H1 (cell line): ENCODE data around the gene PRRT1. TPM values are rescaled to one million over a fixed set of nuclear protein-coding genes. Genes with fewer than 3 reads are reported as not detected.

Experiments used
- CBX5 ChIP-seq: fragments of 300-800, 300-1000 bp; sonication (generic); IDR thresholded peaks from 2 replicates; pipeline ENCODE4 v1.7.1; 2016; ENCODE audit warnings: antibody characterized with exemption, low read length, low read depth
- CHD7 ChIP-seq: fragments of 300-600 bp; sonication (generic); IDR thresholded peaks from 2 replicates; pipeline ENCODE4 v1.7.1; 2012; ENCODE audit warnings: low read length, moderate library complexity, mild to moderate bottlenecking, inconsistent platforms; ENCODE audit not compliant: insufficient replicate concordance
- EGR1 ChIP-seq: IDR thresholded peaks from 2 replicates; pipeline ENCODE4 v1.6.1; 2011; ENCODE audit warnings: low read depth, low read length, borderline replicate concordance
- HDAC2 ChIP-seq, 2 experiments: fragments of 300-600 bp in 1 of 2; sonication (generic) in 1 of 2; IDR thresholded peaks; 2 replicates each; pipeline ENCODE4 v1.6.1; 2011 to 2012; ENCODE audit warnings: low read depth in 2 of 2, low read length in 2 of 2, mild to moderate bottlenecking in 2 of 2, moderate library complexity in 2 of 2, borderline replicate concordance in 1 of 2, inconsistent platforms in 1 of 2
- HDAC6 ChIP-seq: IDR thresholded peaks from one replicate; pipeline ENCODE4 v1.7.1; 2012; ENCODE audit warnings: low read depth, mild to moderate bottlenecking, inconsistent platforms, low read length, moderate library complexity
- JUND ChIP-seq: IDR thresholded peaks from 2 replicates; pipeline ENCODE4 v1.6.1; 2011; ENCODE audit warnings: mild to moderate bottlenecking, improper control_type of control experiment, low read length
- KDM4A ChIP-seq: IDR thresholded peaks from one replicate; pipeline ENCODE4 v1.7.1; 2012; ENCODE audit warnings: low read depth, mild to moderate bottlenecking, moderate library complexity, low read length, inconsistent platforms; ENCODE audit not compliant: severe bottlenecking
- RAD21 ChIP-seq, 2 experiments: IDR thresholded peaks in 1 of 2; conservative IDR thresholded peaks in 1 of 2; 2 replicates each; pipeline ENCODE4 v1.6.1; 2011; ENCODE audit warnings: low read depth in 2 of 2, low read length in 2 of 2, improper control_type of control experiment in 1 of 2, inconsistent platforms in 1 of 2, mild to moderate bottlenecking in 1 of 2, moderate library complexity in 1 of 2
- RBBP5 ChIP-seq: IDR thresholded peaks from 2 replicates; pipeline ENCODE4 v1.7.1; 2012; ENCODE audit warnings: low read depth, mild to moderate bottlenecking, inconsistent platforms, low read length, moderate library complexity, borderline replicate concordance
- SP2 ChIP-seq: IDR thresholded peaks from 2 replicates; pipeline ENCODE4 v1.6.1; 2012; ENCODE audit warnings: mild to moderate bottlenecking, low read length, inconsistent platforms
- TAF7 ChIP-seq: optimal IDR thresholded peaks from 2 replicates; pipeline ENCODE3; 2011; ENCODE audit warnings: low read depth, mild to moderate bottlenecking, inconsistent platforms, low read length, moderate library complexity, borderline replicate concordance
- polyA plus RNA-seq, 7 experiments: library from polyadenylated mRNA; depleted of rRNA in 3 of 7; stranded (reverse) in 5 of 7; unstranded in 2 of 7; fragments of >200 nt in 5 of 7; fragments of 200-250 nt in 2 of 7; gene quantifications; 1 replicate in 5 of 7; 2 replicates in 1 of 7; 4 replicates in 1 of 7; pipeline versions ENCODE4 v1.2.1 to v1.2.3, GENCODE V29; 2011 to 2013; ENCODE audit warnings: missing spikeins in 2 of 7, mixed read lengths in 2 of 7
- total RNA-seq: library from RNA; stranded (reverse); fragmentation: NEBNext Ultra II Directional; extraction: Animal tissue kit (Norgen Biotek cat#: 25700); gene quantifications from 2 replicates; pipeline ENCODE4 v1.2.1, GENCODE V29; 2021

The PRRT1 gene
- total and polyA plus RNA-seq, 2 of the 8 experiments (the other 6 are each of a cell fraction or from before 2014, with no cell fraction given), result 0.71 to 2.8 TPM

- TF ChIP-seq CHD7, result no peak
- no peak for TF ChIP-seq RBBP5
- TF ChIP-seq TAF7, result no peak
- TF ChIP-seq CBX5, result no peak
- TF ChIP-seq SP2, result no peak
- TF ChIP-seq HDAC6, result no peak
- no peak for TF ChIP-seq HDAC2 (IDR thresholded peaks at IDR 0.05; ENCODE audit: borderline replicate concordance in 1 of 2, low read depth in 2 of 2, low read length in 2 of 2)
- TF ChIP-seq JUND, result no peak
- TF ChIP-seq RAD21 (IDR thresholded peaks at IDR 0.05 in 1 of 2, conservative IDR thresholded peaks at IDR 0.05 in 1 of 2; ENCODE audit: low read depth in 2 of 2, low read length in 2 of 2), result no peak
- no peak for TF ChIP-seq KDM4A
- no peak for TF ChIP-seq EGR1
These were observed 34.3 kb downstream of the PRRT1 start (continued) for GRCh38 chr6:32117461-32117860.
